Right lobe of liver (tissue), 4 donors: ENCODE data around the gene PET100.

Source experiments
- CTCF ChIP-seq, 4 donors: fragments of 200-600 bp in 3 of 4; fragments of 450-650 bp in 1 of 4; IDR thresholded peaks; one replicate each; pipeline versions ENCODE4 v1.5.1 to v1.8.0; 2016 to 2022; ENCODE audit warnings: antibody characterized with exemption in 4 of 4, mild to moderate bottlenecking in 2 of 4
- POLR2A ChIP-seq: fragments of 450-650 bp; IDR thresholded peaks from one replicate; pipeline ENCODE4 v1.6.1; 2017; ENCODE audit warnings: antibody characterized with exemption, mild to moderate bottlenecking
- donor health status: DM: no; HTN: no; CAD: no.
- donor health status: DM: no; HTN: no; CAD: no.
- donor health status: DM: no; HTN: yes; CAD: no.

GRCh38 chr19:7650148-7650547 is 20.6 kb downstream of the PET100 start:
- TF ChIP-seq POLR2A, result no peak
- TF ChIP-seq CTCF (IDR thresholded peaks at IDR 0.05), result no peak
